HepG2 (cell line): ENCODE measurements around the gene TREX2. TPM values are rescaled to one million over a fixed set of nuclear protein-coding genes. Genes with fewer than 3 reads are reported as not detected.
A peak's percentile ranks its signal among the peaks of the same experiment; 100 is the strongest.

ENCODE experiments used
- CBX2 ChIP-seq, 2 experiments: fragments of 200-600 bp in 1 of 2; sonication (generic); formaldehyde crosslinking in 1 of 2; IDR thresholded peaks; 2 replicates each; pipeline versions ENCODE4 v1.7.0 to v1.8.1; 2018 to 2022; ENCODE audit warnings: low read depth in 2 of 2, low read length in 1 of 2, mild to moderate bottlenecking in 1 of 2, missing genetic modification reagents in 1 of 2
- CREB1 ChIP-seq, 2 experiments: fragments of 450-650 bp in 1 of 2; IDR thresholded peaks; 2 replicates each; pipeline ENCODE4 v1.6.1; 2016 to 2017; ENCODE audit warnings: control low read depth in 1 of 2, mild to moderate bottlenecking in 1 of 2, missing compliant biosample characterization in 1 of 2, missing genetic modification characterization in 1 of 2
- DRAP1 ChIP-seq: IDR thresholded peaks from 2 replicates; pipeline ENCODE4 v1.6.1; 2016; ENCODE audit warnings: missing genetic modification reagents, missing compliant biosample characterization
- GABPA ChIP-seq, 2 experiments: IDR thresholded peaks; 2 replicates each; pipeline ENCODE4 v1.6.1; 2011 to 2016; ENCODE audit warnings: low read depth in 2 of 2, low read length in 1 of 2, missing biosample characterization in 1 of 2, missing genetic modification characterization in 1 of 2
- GABPB1 ChIP-seq: IDR thresholded peaks from 2 replicates; pipeline ENCODE4 v1.6.1; 2016; ENCODE audit warnings: mild to moderate bottlenecking, missing genetic modification reagents, moderate library complexity, missing compliant biosample characterization
- HES4 ChIP-seq: sonication (generic); formaldehyde crosslinking; IDR thresholded peaks from 2 replicates; pipeline ENCODE4 v1.9.0; 2021; ENCODE audit warnings: mild to moderate bottlenecking, missing genetic modification reagents, borderline replicate concordance
- HMG20A ChIP-seq: IDR thresholded peaks from 2 replicates; pipeline ENCODE4 v1.6.1; 2016; ENCODE audit warnings: borderline replicate concordance
- KAT8 ChIP-seq: IDR thresholded peaks from 2 replicates; pipeline ENCODE4 v1.6.1; 2016; ENCODE audit warnings: missing genetic modification reagents, missing compliant biosample characterization
- KDM1A ChIP-seq: IDR thresholded peaks from 2 replicates; pipeline ENCODE4 v1.6.1; 2016; ENCODE audit warnings: missing compliant biosample characterization
- MXD1 ChIP-seq: sonication (generic); formaldehyde crosslinking; IDR thresholded peaks from 2 replicates; pipeline ENCODE4 v1.4.0; 2020; ENCODE audit warnings: mild to moderate bottlenecking, missing genetic modification reagents
- MYC ChIP-seq: sonication (generic); formaldehyde crosslinking; IDR thresholded peaks from 2 replicates; pipeline ENCODE4 v1.9.0; 2021; ENCODE audit warnings: missing genetic modification reagents, borderline replicate concordance
- NFYB ChIP-seq: sonication (generic); formaldehyde crosslinking; IDR thresholded peaks from 2 replicates; pipeline ENCODE4 v1.4.0; 2020; ENCODE audit warnings: missing genetic modification reagents
- NR3C1 ChIP-seq: sonication (generic); formaldehyde crosslinking; IDR thresholded peaks from 2 replicates; pipeline ENCODE4 v1.4.0; 2020; ENCODE audit warnings: missing genetic modification reagents
- PBX2 ChIP-seq: IDR thresholded peaks from 2 replicates; pipeline ENCODE4 v1.6.1; 2016; ENCODE audit warnings: control low read depth
- PHF20 ChIP-seq: sonication (generic); formaldehyde crosslinking; IDR thresholded peaks from 2 replicates; pipeline ENCODE4 v1.5.0; 2020; ENCODE audit warnings: mild to moderate bottlenecking, missing genetic modification reagents
- PHF8 ChIP-seq: sonication (generic); formaldehyde crosslinking; IDR thresholded peaks from 2 replicates; pipeline ENCODE4 v1.5.0; 2020; ENCODE audit warnings: missing genetic modification reagents
- REL ChIP-seq: sonication (generic); formaldehyde crosslinking; conservative IDR thresholded peaks from 2 replicates; pipeline ENCODE4 v1.8.0; 2022; ENCODE audit warnings: mild to moderate bottlenecking, missing genetic modification reagents, moderate library complexity
- RFXANK ChIP-seq: IDR thresholded peaks from 2 replicates; pipeline ENCODE4 v1.6.1; 2016
- SIN3A ChIP-seq: IDR thresholded peaks from 2 replicates; pipeline ENCODE4 v1.6.1; 2011; ENCODE audit warnings: low read depth, mild to moderate bottlenecking, control low read depth, low read length, borderline replicate concordance
- SP1 ChIP-seq, 2 experiments: fragments of 450-650 bp in 1 of 2; sonication (generic) in 1 of 2; formaldehyde crosslinking in 1 of 2; IDR thresholded peaks; 2 replicates each; pipeline versions ENCODE4 v1.4.0 to v1.6.1; 2016 to 2020; ENCODE audit warnings: missing genetic modification reagents in 1 of 2
- SP2 ChIP-seq: sonication (generic); formaldehyde crosslinking; IDR thresholded peaks from 2 replicates; pipeline ENCODE4 v1.5.1; 2020; ENCODE audit warnings: mild to moderate bottlenecking, missing genetic modification reagents
- SRSF9 ChIP-seq: fragments of 200-400 bp; formaldehyde crosslinking; IDR thresholded peaks from 2 replicates; pipeline ENCODE4 v1.6.1; 2018; ENCODE audit warnings: borderline replicate concordance, mild to moderate bottlenecking, low read depth, low read length; ENCODE audit not compliant: insufficient read depth, poor library complexity, severe bottlenecking
- TCF7 ChIP-seq: sonication (generic); IDR thresholded peaks from 2 replicates; pipeline ENCODE4 v1.6.1; 2016; ENCODE audit warnings: antibody characterized with exemption, low read depth
- TCF7L2 ChIP-seq: IDR thresholded peaks from 2 replicates; pipeline ENCODE4 v1.6.1; 2011; ENCODE audit warnings: mild to moderate bottlenecking, low read depth, low read length, moderate library complexity
- YEATS4 ChIP-seq: sonication (generic); formaldehyde crosslinking; IDR thresholded peaks from 2 replicates; pipeline ENCODE4 v1.4.0; 2020; ENCODE audit warnings: missing genetic modification reagents, borderline replicate concordance
- ZMYM3 ChIP-seq: sonication (generic); formaldehyde crosslinking; IDR thresholded peaks from 2 replicates; pipeline ENCODE4 v1.5.1; 2020; ENCODE audit warnings: mild to moderate bottlenecking, missing genetic modification reagents
- ZNF746 ChIP-seq: sonication (generic); formaldehyde crosslinking; IDR thresholded peaks from 2 replicates; pipeline ENCODE4 v1.8.0; 2022; ENCODE audit warnings: mild to moderate bottlenecking, missing genetic modification reagents
- ZSCAN21 ChIP-seq: sonication (generic); formaldehyde crosslinking; IDR thresholded peaks from 2 replicates; pipeline ENCODE4 v1.8.0; 2022; ENCODE audit warnings: mild to moderate bottlenecking, missing genetic modification reagents, moderate library complexity, borderline replicate concordance
- polyA plus RNA-seq, 8 experiments: library from polyadenylated mRNA; depleted of rRNA in 3 of 8; stranded (reverse) in 7 of 8; unstranded in 1 of 8; fragments of >200 nt; fragmentation: Illumina TruSeq in 4 of 8; extraction: Trizol in 4 of 8; gene quantifications; 2 replicates each; pipeline versions ENCODE4 v1.2.1 to v1.2.3, GENCODE V29; 2011 to 2016; ENCODE audit warnings: low read depth in 4 of 8, missing spikeins in 1 of 8, mixed read lengths in 1 of 8; ENCODE audit not compliant: insufficient read depth in 1 of 8
- total RNA-seq, 5 experiments: library from RNA; depleted of rRNA; stranded (reverse); fragments of >200 nt; fragmentation: Illumina TruSeq; extraction: Trizol; gene quantifications; 2 replicates each; pipeline ENCODE4 v1.2.3, GENCODE V29; 2016; ENCODE audit warnings: low read depth in 1 of 5

Gene TREX2
- total and polyA plus RNA-seq, 2 of the 13 experiments (the other 11 are each of a cell fraction or from before 2014, with no cell fraction given) = 0.13 to 0.18 TPM

- TF ChIP-seq REL (CRISPR knock-in tag) (no peak), NFYB (CRISPR knock-in tag) (peak; percentile 82), MYC (peak; percentile 36), RFXANK (CRISPR knock-in tag) (no peak), MXD1 (CRISPR knock-in tag) (0 out of 2 replicates have a peak, but pooled peaks have one; percentile 16), SRSF9 (no peak), SP1 (IDR thresholded peaks at IDR 0.05) (no peak), SP1 (CRISPR knock-in tag; IDR thresholded peaks at IDR 0.05) (peak; percentile 80), ZSCAN21 (CRISPR knock-in tag) (0 out of 2 replicates have a peak, but pooled peaks have one; percentile 24), TCF7 (no peak), KAT8 (CRISPR knock-in tag) (no peak), CBX2 (IDR thresholded peaks at IDR 0.05; ENCODE audit: low read depth, low read length) (no peak), CBX2 (CRISPR knock-in tag; IDR thresholded peaks at IDR 0.05; ENCODE audit: low read depth) (no peak), PHF8 (CRISPR knock-in tag) (0 out of 2 replicates have a peak, but pooled peaks have one; percentile 41), SP2 (CRISPR knock-in tag) (peak; percentile 94), ZNF746 (CRISPR knock-in tag) (no peak), ZMYM3 (peak; percentile 80), GABPA (IDR thresholded peaks at IDR 0.05; ENCODE audit: low read depth, low read length) (no peak), GABPA (CRISPR knock-in tag; IDR thresholded peaks at IDR 0.05; ENCODE audit: low read depth) (no peak), SIN3A (peak; percentile 49; the same call in 1 of the 2 replicates), DRAP1 (no peak), HES4 (no peak), CREB1 (IDR thresholded peaks at IDR 0.05) (peak; percentile 83), CREB1 (CRISPR knock-in tag; IDR thresholded peaks at IDR 0.05) (peak; percentile 48; the same call in 1 of the 2 replicates), KDM1A (CRISPR knock-in tag) (0 out of 2 replicates have a peak, but pooled peaks have one; percentile 34), HMG20A (no peak), PHF20 (no peak; the same call in 1 of the 2 replicates), YEATS4 (CRISPR knock-in tag) (peak; percentile 63; the same call in 1 of the 2 replicates), GABPB1 (CRISPR knock-in tag) (peak; percentile 75), NR3C1 (CRISPR knock-in tag) (no peak), PBX2 (peak; percentile 85), TCF7L2 (no peak)
Observed at GRCh38 chrX:153470411-153471363, 24.8 kb upstream of the TREX2 start, which contains the start of gene HAUS7 (continued).
